Smooth muscle cell (in vitro differentiated cells): Measurements from ENCODE around the gene ARPC5L. TPM values are rescaled to one million over a fixed set of nuclear protein-coding genes. Genes with fewer than 3 reads are reported as not detected.

Experiments
- DNase-seq: peaks from one replicate; lab custom pipeline; 2025; ENCODE audit not compliant: unreplicated experiment; lab: John Stamatoyannopoulos, UW
- H2AFZ ChIP-seq: fragments of 200-600 bp; sonication (generic); 2 replicates; pipeline ENCODE4 v1.6.0; 2016; ENCODE audit warnings: antibody characterized with exemption, low read depth, mild to moderate bottlenecking
- H3F3A ChIP-seq: fragments of 200-600 bp; sonication (generic); 2 replicates; pipeline ENCODE4 v1.6.0; 2017; ENCODE audit warnings: antibody characterized with exemption, low read depth
- H3K27ac ChIP-seq: fragments of 200-600 bp; sonication (generic); 2 replicates; pipeline ENCODE4 v1.5.1; 2016; ENCODE audit warnings: low read depth, mild to moderate bottlenecking
- H3K27me3 ChIP-seq: fragments of 200-600 bp; sonication (generic); 2 replicates; pipeline ENCODE4 v1.6.1; 2016; ENCODE audit warnings: low read depth, mild to moderate bottlenecking
- H3K36me3 ChIP-seq: fragments of 200-600 bp; sonication (generic); 2 replicates; pipeline ENCODE4 v1.5.1; 2016; ENCODE audit warnings: low read depth
- H3K4me1 ChIP-seq: fragments of 200-600 bp; sonication (generic); 2 replicates; pipeline ENCODE4 v1.5.1; 2016; ENCODE audit warnings: low read depth
- H3K4me2 ChIP-seq: fragments of 200-600 bp; sonication (generic); 2 replicates; pipeline ENCODE4 v1.6.0; 2016; ENCODE audit warnings: mild to moderate bottlenecking
- H3K4me3 ChIP-seq: fragments of 200-600 bp; sonication (generic); 2 replicates; pipeline ENCODE4 v1.5.1; 2016; ENCODE audit warnings: mild to moderate bottlenecking
- H3K79me2 ChIP-seq: fragments of 200-600 bp; sonication (generic); 2 replicates; pipeline ENCODE4 v1.6.0; 2016; ENCODE audit warnings: low read depth, mild to moderate bottlenecking
- H3K9ac ChIP-seq: fragments of 200-600 bp; sonication (generic); 2 replicates; pipeline ENCODE4 v1.6.0; 2016; ENCODE audit warnings: low read depth
- H3K9me3 ChIP-seq: fragments of 200-600 bp; sonication (generic); replicated peaks from 2 replicates; pipeline ENCODE4 v1.5.1; 2016; ENCODE audit warnings: low read depth
- H4K20me1 ChIP-seq: fragments of 200-600 bp; sonication (generic); 2 replicates; pipeline ENCODE4 v1.6.0; 2016; ENCODE audit warnings: low read depth
- WGBS: methylation state at CpG from one replicate; pipeline ENCODE4 v1.1.7; 2016; ENCODE audit warnings: low lambda C conversion rate; 5-methylcytosine and 5-hydroxymethylcytosine counted together
- polyA plus RNA-seq: library from polyadenylated mRNA; unstranded; fragments of >200 nt; fragmentation: Nextera tagmentation; extraction: Ambion mirVana; gene quantifications from 2 replicates; pipeline ENCODE4 v1.2.1, GENCODE V29; 2016
- total RNA-seq: library from RNA; depleted of rRNA; stranded (reverse); fragments of >200 nt; gene quantifications from 2 replicates; pipeline ENCODE4 v1.2.3, GENCODE V29; 2014
- TF ChIP-seq, protein P1 (sequence below): fragments of 200-600 bp; sonication (generic); IDR thresholded peaks from 2 replicates; pipeline ENCODE4 v1.5.1; 2017; ENCODE audit warnings: borderline replicate concordance, mild to moderate bottlenecking, antibody characterized with exemption; ENCODE audit not compliant: insufficient read depth, poor library complexity, severe bottlenecking

ARPC5L gene
- total and polyA plus RNA-seq, 2 experiments from 2014 or later, result 20.9 to 69.8 TPM

DNA sequence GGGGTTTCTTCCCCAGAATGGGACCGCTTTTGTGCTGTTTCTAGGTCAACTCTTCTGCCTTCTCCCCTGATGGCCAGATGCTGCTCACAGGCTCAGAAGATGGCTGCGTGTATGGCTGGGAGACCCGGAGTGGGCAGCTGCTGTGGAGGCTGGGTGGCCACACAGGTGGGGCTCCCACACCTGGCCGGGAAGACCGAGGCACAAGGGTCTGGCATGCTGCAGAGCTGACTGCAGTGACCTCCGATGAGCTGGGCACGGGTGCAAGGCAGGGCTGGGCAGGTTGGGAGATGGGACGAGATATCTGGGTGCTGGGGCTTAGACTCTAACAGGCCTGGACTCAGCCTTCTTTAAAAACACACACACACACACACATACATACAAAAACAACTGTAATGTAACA lies 7.8 kb upstream of the ARPC5L start:
- Histone ChIP-seq H3F3A (peaks cover 17% of the 10 kb centered on the region), H3K79me2 (peaks cover 6% of the 10 kb centered on the region), H3K9ac (no peak overlapping the region), H3K27me3 (no peaks in the 10 kb centered on the region), H4K20me1 (peaks cover 31% of the 10 kb centered on the region), H3K36me3 (peaks cover 1% of the 10 kb centered on the region), H3K4me3 (no peak overlapping the region), H3K27ac (no peak overlapping the region), H3K4me1 (no peaks in the 10 kb centered on the region), H3K4me2 (no peak overlapping the region), H2AFZ (no peak overlapping the region), H3K9me3 (no peaks in the 10 kb centered on the region)
- DNase-seq, result no peak
- WGBS, result 89% methylated on average over 7 of the region's 8 CpGs
- TF ChIP-seq, protein P1, sequence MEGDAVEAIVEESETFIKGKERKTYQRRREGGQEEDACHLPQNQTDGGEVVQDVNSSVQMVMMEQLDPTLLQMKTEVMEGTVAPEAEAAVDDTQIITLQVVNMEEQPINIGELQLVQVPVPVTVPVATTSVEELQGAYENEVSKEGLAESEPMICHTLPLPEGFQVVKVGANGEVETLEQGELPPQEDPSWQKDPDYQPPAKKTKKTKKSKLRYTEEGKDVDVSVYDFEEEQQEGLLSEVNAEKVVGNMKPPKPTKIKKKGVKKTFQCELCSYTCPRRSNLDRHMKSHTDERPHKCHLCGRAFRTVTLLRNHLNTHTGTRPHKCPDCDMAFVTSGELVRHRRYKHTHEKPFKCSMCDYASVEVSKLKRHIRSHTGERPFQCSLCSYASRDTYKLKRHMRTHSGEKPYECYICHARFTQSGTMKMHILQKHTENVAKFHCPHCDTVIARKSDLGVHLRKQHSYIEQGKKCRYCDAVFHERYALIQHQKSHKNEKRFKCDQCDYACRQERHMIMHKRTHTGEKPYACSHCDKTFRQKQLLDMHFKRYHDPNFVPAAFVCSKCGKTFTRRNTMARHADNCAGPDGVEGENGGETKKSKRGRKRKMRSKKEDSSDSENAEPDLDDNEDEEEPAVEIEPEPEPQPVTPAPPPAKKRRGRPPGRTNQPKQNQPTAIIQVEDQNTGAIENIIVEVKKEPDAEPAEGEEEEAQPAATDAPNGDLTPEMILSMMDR, result no peak

DNA sequence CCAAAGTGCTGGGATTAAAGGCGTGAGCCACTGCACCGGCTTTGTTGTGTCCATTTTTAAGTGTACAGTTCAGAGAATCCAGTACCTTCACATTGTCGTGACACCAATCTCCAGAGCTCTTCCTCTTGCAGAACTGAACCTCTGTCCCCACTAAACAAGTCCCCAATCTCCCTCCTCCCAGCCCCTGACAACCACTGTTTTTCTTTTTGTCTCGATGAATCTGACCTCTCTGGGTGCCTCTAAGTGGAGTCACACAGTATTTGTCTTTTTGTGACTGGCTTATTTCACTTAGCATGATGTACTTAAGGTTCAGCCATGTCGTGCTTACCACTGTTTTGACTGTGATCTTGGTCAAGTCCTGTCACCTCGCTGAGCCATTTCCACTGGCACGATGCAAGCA lies 7.1 kb upstream of the ARPC5L start:
- Histone ChIP-seq H3F3A (peaks cover 21% of the 10 kb centered on the region), H3K4me1 (peaks cover 5% of the 10 kb centered on the region), H3K4me3 (no peak overlapping the region), H3K79me2 (peaks cover 12% of the 10 kb centered on the region), H3K27me3 (no peaks in the 10 kb centered on the region), H3K4me2 (no peak overlapping the region), H4K20me1 (peaks cover 38% of the 10 kb centered on the region), H3K27ac (no peak overlapping the region), H2AFZ (no peak overlapping the region), H3K36me3 (peaks cover 4% of the 10 kb centered on the region), H3K9me3 (no peaks in the 10 kb centered on the region), H3K9ac (no peak overlapping the region)
- 85% methylated on average over 7 of the region's 7 CpGs for WGBS
- DNase-seq, result no peak
- TF ChIP-seq, protein P1, result no peak

DNA sequence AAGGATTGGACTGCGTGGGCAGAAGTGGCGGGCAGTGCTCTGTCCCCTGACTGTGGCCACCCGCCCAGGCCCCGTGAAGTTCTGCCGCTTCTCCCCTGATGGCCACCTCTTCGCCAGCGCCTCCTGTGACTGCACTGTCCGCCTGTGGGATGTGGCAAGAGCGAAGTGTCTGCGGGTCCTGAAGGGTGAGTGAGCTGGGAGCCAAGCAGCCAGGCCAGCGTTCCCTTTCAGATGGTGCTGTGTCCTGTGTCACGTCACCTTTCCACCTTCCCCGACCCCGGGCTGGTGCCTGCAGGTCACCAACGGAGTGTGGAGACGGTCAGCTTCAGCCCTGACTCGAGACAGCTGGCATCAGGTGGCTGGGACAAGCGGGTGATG lies 6.4 kb upstream of the ARPC5L start:
- Histone ChIP-seq H3F3A (peaks cover 26% of the 10 kb centered on the region), H3K79me2 (peaks cover 20% of the 10 kb centered on the region), H3K27ac (no peak overlapping the region), H3K9me3 (no peaks in the 10 kb centered on the region), H4K20me1 (peaks cover 45% of the 10 kb centered on the region), H3K4me2 (no peak overlapping the region), H3K9ac (no peak overlapping the region), H3K36me3 (peaks cover 4% of the 10 kb centered on the region), H2AFZ (no peak overlapping the region), H3K27me3 (no peaks in the 10 kb centered on the region), H3K4me1 (peaks cover 12% of the 10 kb centered on the region), H3K4me3 (no peak overlapping the region)
- TF ChIP-seq, protein P1, result no peak
- DNase-seq, result no peak
- WGBS, result 96% methylated on average over 18 of the region's 18 CpGs

DNA sequence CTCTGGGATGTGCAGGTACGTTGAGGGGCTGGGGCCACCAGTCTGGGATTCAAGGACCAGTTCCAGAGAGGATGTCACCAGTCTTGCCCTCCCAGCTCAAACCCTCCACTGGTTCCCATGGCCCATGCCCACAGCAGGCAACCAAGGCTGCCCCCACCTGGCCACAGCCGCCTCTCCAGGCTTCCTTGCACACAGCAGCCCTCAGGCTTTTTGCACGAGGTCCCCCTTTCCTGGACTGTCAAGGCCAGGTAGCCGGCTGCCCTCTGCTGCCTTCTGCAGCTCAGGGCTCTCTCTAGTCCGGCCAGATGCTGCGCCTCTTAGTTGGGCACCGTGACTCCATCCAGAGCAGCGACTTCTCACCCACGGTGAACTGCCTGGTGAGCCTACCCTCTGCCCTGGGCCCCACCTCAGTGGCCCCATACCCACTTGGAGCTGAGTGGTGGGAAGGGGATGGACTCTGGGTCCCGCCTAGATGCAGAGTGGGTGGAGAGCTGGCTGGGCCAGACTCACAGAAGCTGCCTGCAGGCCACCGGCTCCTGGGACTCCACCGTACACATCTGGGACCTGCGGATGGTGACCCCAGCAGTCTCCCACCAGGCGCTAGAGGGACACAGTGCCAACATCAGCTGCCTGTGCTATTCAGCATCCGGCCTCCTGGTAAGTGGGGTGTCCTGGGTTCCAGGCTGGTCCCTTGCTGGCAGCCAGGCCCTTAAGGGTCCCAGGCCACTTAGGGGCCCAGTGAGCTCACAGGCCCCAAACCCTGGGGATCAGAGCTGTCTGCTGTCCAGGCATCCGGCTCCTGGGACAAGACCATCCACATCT lies 5.8 kb upstream of the ARPC5L start:
- Histone ChIP-seq H3F3A (peaks cover 26% of the 10 kb centered on the region), H4K20me1 (peaks cover 51% of the 10 kb centered on the region), H3K4me3 (no peak overlapping the region), H3K9me3 (no peaks in the 10 kb centered on the region), H3K4me2 (no peak overlapping the region), H3K27me3 (no peaks in the 10 kb centered on the region), H3K36me3 (peaks cover 4% of the 10 kb centered on the region), H3K27ac (no peak overlapping the region), H3K4me1 (peaks cover 12% of the 10 kb centered on the region), H3K9ac (no peak overlapping the region), H3K79me2 (peaks cover 26% of the 10 kb centered on the region), H2AFZ (no peak overlapping the region)
- 69% methylated on average over 16 of the region's 16 CpGs for WGBS
- TF ChIP-seq, protein P1, result no peak
- DNase-seq, result no peak
